T-helper 2 cell treated with Interferon-gamma antibody and Interleukin-4, amounts not matched to agents 5 μg/mL and 100 μg/mL, for 36 hours (primary cell): ENCODE measurements around the gene PAX2.

ENCODE experiments used
- DNase-seq: peaks from one replicate; pipeline ENCODE4 v3.0.0; 2021; ENCODE audit warnings: low spot score
- H3K27ac Mint-ChIP-seq: one replicate; pipeline ENCODE4 v1.8.0; 2021; ENCODE audit warnings: mild to moderate bottlenecking, mixed read lengths
- H3K27me3 Mint-ChIP-seq: one replicate; pipeline ENCODE4 v1.8.0; 2021; ENCODE audit warnings: low read depth, mixed read lengths
- H3K36me3 Mint-ChIP-seq: one replicate; pipeline ENCODE4 v1.8.0; 2021; ENCODE audit warnings: low read depth, mixed read lengths
- H3K4me1 Mint-ChIP-seq: one replicate; pipeline ENCODE4 v1.8.0; 2021; ENCODE audit warnings: low read depth, mixed read lengths
- H3K4me3 Mint-ChIP-seq: one replicate; pipeline ENCODE4 v1.8.0; 2022; ENCODE audit warnings: mild to moderate bottlenecking, moderate library complexity, mixed read lengths
- H3K9me3 Mint-ChIP-seq: one replicate; pipeline ENCODE4 v1.8.0; 2021; ENCODE audit warnings: mixed read lengths

PAX2 gene

GRCh38 chr10:100769481-100769880 is 24.1 kb downstream of the PAX2 start:
- Mint-ChIP-seq H3K27me3 (peaks cover 29% of the 10 kb centered on the region), H3K4me3 (no peak overlapping the region), H3K9me3 (no peaks in the 10 kb centered on the region), H3K27ac (no peak overlapping the region), H3K4me1 (no peaks in the 10 kb centered on the region), H3K36me3 (no peaks in the 10 kb centered on the region)
- DNase-seq, result no peak

DNA sequence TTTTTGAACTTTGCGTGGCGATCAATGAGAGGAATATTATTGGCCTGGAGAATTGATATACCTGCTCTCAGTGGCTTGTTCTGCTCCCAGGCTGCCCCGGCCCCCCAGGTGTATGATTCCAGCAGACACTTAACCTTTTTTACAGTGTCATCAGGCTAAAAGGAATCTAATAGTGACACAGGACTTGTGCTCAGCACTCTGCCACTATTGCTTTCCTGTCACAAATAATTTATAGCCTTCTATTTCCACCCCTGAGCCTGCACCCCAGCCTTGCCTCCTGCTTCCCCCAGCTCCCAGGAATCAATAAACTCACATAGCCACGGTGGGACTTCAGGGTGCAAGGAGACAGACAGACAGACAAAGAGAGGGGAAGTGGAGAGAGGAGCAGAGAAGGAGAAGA is 28.3 kb downstream of the PAX2 start:
- H3K36me3 Mint-ChIP-seq, result no peaks in the 10 kb centered on the region
- no peak for DNase-seq
- H3K4me3 Mint-ChIP-seq, result no peak overlapping the region
- no peaks in the 10 kb centered on the region for H3K9me3 Mint-ChIP-seq
- no peak overlapping the region for H3K27ac Mint-ChIP-seq
- H3K27me3 Mint-ChIP-seq, result peaks cover 22% of the 10 kb centered on the region
- H3K4me1 Mint-ChIP-seq, result no peaks in the 10 kb centered on the region

- Mint-ChIP-seq H3K27me3 (peaks cover 26% of the 10 kb centered on the region), H3K9me3 (no peaks in the 10 kb centered on the region), H3K4me1 (no peaks in the 10 kb centered on the region), H3K27ac (no peak overlapping the region), H3K4me3 (no peak overlapping the region), H3K36me3 (no peaks in the 10 kb centered on the region)
- DNase-seq, result no peak
Observed at GRCh38 chr10:100774223-100774622, 28.8 kb downstream of the PAX2 start.

DNA sequence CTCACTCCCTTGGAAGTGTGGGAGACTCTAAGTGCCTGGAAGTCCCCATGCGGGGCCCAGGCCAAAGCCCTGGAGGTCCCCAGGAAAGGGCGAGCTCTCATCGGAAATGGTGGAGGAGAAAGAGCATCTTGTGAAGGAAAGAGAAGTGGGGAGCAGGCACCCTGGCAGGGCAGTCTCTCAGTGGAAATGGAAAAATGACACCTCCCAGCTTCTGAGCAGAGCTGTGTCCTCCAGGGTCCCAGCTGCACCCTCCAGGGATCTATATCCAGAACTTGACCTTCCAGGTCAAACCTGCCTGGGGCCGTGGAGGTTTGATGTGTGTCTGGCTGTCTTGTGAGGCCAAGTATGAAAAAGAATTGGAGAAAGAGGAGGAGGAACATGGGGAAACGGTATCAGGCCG is 29.5 kb downstream of the PAX2 start:
- H3K27me3 Mint-ChIP-seq, result peaks cover 29% of the 10 kb centered on the region
- DNase-seq, result no peak
- no peaks in the 10 kb centered on the region for H3K4me1 Mint-ChIP-seq
- no peak overlapping the region for H3K27ac Mint-ChIP-seq
- H3K4me3 Mint-ChIP-seq, result no peak overlapping the region
- H3K36me3 Mint-ChIP-seq, result no peaks in the 10 kb centered on the region
- H3K9me3 Mint-ChIP-seq, result no peaks in the 10 kb centered on the region

GRCh38 chr10:100775386-100775785 is 30.0 kb downstream of the PAX2 start:
- peaks cover 33% of the 10 kb centered on the region for H3K27me3 Mint-ChIP-seq
- H3K36me3 Mint-ChIP-seq, result no peaks in the 10 kb centered on the region
- H3K27ac Mint-ChIP-seq, result no peak overlapping the region
- H3K9me3 Mint-ChIP-seq, result no peaks in the 10 kb centered on the region
- DNase-seq, result no peak
- no peak overlapping the region for H3K4me3 Mint-ChIP-seq
- H3K4me1 Mint-ChIP-seq, result no peaks in the 10 kb centered on the region

- H3K27me3 Mint-ChIP-seq, result peaks cover 33% of the 10 kb centered on the region
- no peaks in the 10 kb centered on the region for H3K36me3 Mint-ChIP-seq
- no peaks in the 10 kb centered on the region for H3K9me3 Mint-ChIP-seq
- no peaks in the 10 kb centered on the region for H3K4me1 Mint-ChIP-seq
- DNase-seq, result no peak
- no peak overlapping the region for H3K27ac Mint-ChIP-seq
- no peak overlapping the region for H3K4me3 Mint-ChIP-seq
Observed at GRCh38 chr10:100775871-100776270, 30.5 kb downstream of the PAX2 start.

- Mint-ChIP-seq H3K36me3 (no peaks in the 10 kb centered on the region), H3K4me1 (no peaks in the 10 kb centered on the region)
Observed at GRCh38 chr10:100776671-100777070, 31.3 kb downstream of the PAX2 start.

DNA sequence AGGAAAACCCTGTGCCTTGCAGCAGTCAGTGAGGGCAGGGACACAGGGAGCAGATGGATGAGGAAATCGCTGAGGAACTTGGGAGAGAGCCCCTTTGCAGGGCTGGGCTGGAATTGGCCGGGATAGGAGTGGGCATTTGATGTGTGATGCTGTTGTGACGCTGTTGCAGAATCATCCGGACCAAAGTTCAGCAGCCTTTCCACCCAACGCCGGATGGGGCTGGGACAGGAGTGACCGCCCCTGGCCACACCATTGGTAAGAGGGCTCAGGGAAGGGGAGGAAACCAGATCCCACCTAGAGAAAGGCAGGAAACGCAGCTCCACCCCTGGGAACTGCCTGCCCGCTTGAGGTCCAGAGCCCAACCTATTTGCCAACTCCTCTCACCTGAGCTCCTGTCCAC is 33.9 kb downstream of the PAX2 start:
- Mint-ChIP-seq H3K27ac (no peak overlapping the region), H3K4me3 (no peak overlapping the region), H3K4me1 (no peaks in the 10 kb centered on the region), H3K27me3 (peaks cover 26% of the 10 kb centered on the region), H3K9me3 (no peaks in the 10 kb centered on the region), H3K36me3 (no peaks in the 10 kb centered on the region)
- DNase-seq, result no peak

More at GRCh38 chr10:100776671-100777070, 31.3 kb downstream of the PAX2 start:
- no peak overlapping the region for H3K4me3 Mint-ChIP-seq
- no peak overlapping the region for H3K27ac Mint-ChIP-seq
- DNase-seq, result no peak
- no peaks in the 10 kb centered on the region for H3K9me3 Mint-ChIP-seq
- peaks cover 33% of the 10 kb centered on the region for H3K27me3 Mint-ChIP-seq

- Mint-ChIP-seq H3K9me3 (no peaks in the 10 kb centered on the region), H3K27ac (no peak overlapping the region)
Observed at GRCh38 chr10:100780324-100780723, 34.9 kb downstream of the PAX2 start.

DNA sequence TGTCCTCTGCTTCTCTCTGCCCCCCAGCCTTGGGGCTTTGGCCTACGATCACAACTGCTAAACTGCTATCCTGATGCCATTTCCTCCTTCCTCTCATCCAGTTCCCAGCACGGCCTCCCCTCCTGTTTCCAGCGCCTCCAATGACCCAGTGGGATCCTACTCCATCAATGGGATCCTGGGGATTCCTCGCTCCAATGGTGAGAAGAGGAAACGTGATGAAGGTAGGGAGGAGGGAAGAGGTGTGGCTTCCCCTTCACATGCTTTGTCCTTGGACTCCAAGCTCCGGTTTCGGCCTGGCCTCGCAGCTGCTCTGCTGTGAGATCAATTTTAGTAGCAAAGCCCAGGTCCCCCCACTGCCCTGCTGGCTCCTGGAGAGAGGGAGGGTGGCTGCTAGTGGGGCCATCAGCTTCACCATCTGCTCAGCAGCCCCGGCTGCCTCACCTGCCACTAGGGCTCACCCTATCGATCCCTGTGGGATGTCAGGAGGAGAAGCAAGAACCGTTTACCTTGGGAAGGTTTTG is 35.8 kb downstream of the PAX2 start:
- DNase-seq, result no peak
- Mint-ChIP-seq H3K27me3 (peaks cover 15% of the 10 kb centered on the region), H3K36me3 (no peaks in the 10 kb centered on the region), H3K4me1 (no peaks in the 10 kb centered on the region), H3K4me3 (no peak overlapping the region), H3K27ac (no peak overlapping the region), H3K9me3 (no peaks in the 10 kb centered on the region)

More at GRCh38 chr10:100780324-100780723, 34.9 kb downstream of the PAX2 start:
- Mint-ChIP-seq H3K4me3 (no peak overlapping the region), H3K4me1 (no peaks in the 10 kb centered on the region), H3K36me3 (no peaks in the 10 kb centered on the region), H3K27me3 (peaks cover 21% of the 10 kb centered on the region)
- no peak for DNase-seq

GRCh38 chr10:100782461-100783244 is 37.3 kb downstream of the PAX2 start:
- no peak for DNase-seq
- H3K27ac Mint-ChIP-seq, result no peak overlapping the region
- no peaks in the 10 kb centered on the region for H3K4me1 Mint-ChIP-seq
- H3K4me3 Mint-ChIP-seq, result no peak overlapping the region
- peaks cover 23% of the 10 kb centered on the region for H3K27me3 Mint-ChIP-seq
- H3K9me3 Mint-ChIP-seq, result no peaks in the 10 kb centered on the region
- H3K36me3 Mint-ChIP-seq, result no peaks in the 10 kb centered on the region

DNA sequence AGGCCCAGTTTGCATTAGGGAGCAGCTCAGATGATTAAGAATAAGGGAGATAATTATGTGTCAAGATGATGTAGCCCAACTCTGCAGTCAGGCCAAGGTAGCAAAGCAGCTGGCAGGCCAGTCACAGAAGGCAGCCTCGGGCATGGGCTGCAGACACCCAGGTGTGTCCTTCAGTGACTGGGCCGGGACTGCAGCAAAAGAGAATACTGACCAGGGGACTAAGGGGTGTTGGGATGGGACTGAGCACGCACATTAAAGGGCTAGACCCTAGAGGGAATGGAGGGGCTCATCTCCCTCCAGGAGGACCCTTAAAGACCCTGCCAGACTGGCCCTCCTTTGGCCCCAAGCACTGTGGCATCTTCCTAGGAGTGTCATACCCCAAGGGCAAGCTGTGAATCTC is 38.7 kb downstream of the PAX2 start:
- H3K27me3 Mint-ChIP-seq, result peaks cover 31% of the 10 kb centered on the region
- no peak for DNase-seq

DNA sequence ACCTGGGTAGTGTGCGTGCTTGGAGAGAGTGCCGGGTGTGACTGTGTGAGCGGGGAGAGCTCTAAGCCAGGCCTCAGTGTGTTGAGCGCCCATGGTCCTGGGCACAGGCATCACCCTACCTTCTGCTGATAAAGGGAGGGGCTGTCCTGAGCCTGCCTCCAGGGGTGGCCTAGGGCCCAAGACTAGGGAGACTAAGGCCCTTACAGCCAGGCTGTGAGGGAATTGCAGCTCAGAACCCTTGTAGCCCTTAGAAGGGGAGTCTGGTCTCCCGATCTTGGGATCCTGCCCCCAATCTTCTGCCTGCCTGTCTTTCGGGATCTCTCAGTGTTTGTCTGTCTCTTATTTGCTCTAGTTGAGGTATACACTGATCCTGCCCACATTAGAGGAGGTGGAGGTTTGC is 41.2 kb downstream of the PAX2 start:
- Mint-ChIP-seq H3K27ac (no peak overlapping the region), H3K36me3 (no peaks in the 10 kb centered on the region), H3K4me3 (no peak overlapping the region), H3K9me3 (no peaks in the 10 kb centered on the region), H3K27me3 (peaks cover 35% of the 10 kb centered on the region), H3K4me1 (no peaks in the 10 kb centered on the region)
- no peak for DNase-seq

More for the DNA sequence above, 38.7 kb downstream of the PAX2 start:
- no peaks in the 10 kb centered on the region for H3K4me1 Mint-ChIP-seq
- H3K9me3 Mint-ChIP-seq, result no peaks in the 10 kb centered on the region
- no peaks in the 10 kb centered on the region for H3K36me3 Mint-ChIP-seq
- no peak overlapping the region for H3K27ac Mint-ChIP-seq
- H3K4me3 Mint-ChIP-seq, result no peak overlapping the region

- Mint-ChIP-seq H3K27ac (no peak overlapping the region), H3K9me3 (no peaks in the 10 kb centered on the region), H3K4me1 (no peaks in the 10 kb centered on the region), H3K27me3 (peaks cover 37% of the 10 kb centered on the region), H3K4me3 (no peak overlapping the region), H3K36me3 (no peaks in the 10 kb centered on the region)
- no peak for DNase-seq
Observed at GRCh38 chr10:100788002-100788903, 42.9 kb downstream of the PAX2 start.
